ENCODE results near the gene SCRN1.

GRCh38 chr7:30036220-30036619 is 46.6 kb upstream of the SCRN1 start:
- TF ChIP-seq, protein P1, sequence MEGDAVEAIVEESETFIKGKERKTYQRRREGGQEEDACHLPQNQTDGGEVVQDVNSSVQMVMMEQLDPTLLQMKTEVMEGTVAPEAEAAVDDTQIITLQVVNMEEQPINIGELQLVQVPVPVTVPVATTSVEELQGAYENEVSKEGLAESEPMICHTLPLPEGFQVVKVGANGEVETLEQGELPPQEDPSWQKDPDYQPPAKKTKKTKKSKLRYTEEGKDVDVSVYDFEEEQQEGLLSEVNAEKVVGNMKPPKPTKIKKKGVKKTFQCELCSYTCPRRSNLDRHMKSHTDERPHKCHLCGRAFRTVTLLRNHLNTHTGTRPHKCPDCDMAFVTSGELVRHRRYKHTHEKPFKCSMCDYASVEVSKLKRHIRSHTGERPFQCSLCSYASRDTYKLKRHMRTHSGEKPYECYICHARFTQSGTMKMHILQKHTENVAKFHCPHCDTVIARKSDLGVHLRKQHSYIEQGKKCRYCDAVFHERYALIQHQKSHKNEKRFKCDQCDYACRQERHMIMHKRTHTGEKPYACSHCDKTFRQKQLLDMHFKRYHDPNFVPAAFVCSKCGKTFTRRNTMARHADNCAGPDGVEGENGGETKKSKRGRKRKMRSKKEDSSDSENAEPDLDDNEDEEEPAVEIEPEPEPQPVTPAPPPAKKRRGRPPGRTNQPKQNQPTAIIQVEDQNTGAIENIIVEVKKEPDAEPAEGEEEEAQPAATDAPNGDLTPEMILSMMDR (conservative IDR thresholded peaks at IDR 0.05; ENCODE audit: low read depth in 2 of 2), result no peak
- no peak for TF ChIP-seq EZH2phosphoT487 (IDR thresholded peaks at IDR 0.05; ENCODE audit: unreplicated experiment)
- TF ChIP-seq, protein P2, sequence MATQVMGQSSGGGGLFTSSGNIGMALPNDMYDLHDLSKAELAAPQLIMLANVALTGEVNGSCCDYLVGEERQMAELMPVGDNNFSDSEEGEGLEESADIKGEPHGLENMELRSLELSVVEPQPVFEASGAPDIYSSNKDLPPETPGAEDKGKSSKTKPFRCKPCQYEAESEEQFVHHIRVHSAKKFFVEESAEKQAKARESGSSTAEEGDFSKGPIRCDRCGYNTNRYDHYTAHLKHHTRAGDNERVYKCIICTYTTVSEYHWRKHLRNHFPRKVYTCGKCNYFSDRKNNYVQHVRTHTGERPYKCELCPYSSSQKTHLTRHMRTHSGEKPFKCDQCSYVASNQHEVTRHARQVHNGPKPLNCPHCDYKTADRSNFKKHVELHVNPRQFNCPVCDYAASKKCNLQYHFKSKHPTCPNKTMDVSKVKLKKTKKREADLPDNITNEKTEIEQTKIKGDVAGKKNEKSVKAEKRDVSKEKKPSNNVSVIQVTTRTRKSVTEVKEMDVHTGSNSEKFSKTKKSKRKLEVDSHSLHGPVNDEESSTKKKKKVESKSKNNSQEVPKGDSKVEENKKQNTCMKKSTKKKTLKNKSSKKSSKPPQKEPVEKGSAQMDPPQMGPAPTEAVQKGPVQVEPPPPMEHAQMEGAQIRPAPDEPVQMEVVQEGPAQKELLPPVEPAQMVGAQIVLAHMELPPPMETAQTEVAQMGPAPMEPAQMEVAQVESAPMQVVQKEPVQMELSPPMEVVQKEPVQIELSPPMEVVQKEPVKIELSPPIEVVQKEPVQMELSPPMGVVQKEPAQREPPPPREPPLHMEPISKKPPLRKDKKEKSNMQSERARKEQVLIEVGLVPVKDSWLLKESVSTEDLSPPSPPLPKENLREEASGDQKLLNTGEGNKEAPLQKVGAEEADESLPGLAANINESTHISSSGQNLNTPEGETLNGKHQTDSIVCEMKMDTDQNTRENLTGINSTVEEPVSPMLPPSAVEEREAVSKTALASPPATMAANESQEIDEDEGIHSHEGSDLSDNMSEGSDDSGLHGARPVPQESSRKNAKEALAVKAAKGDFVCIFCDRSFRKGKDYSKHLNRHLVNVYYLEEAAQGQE (IDR thresholded peaks at IDR 0.05; ENCODE audit: unreplicated experiment), result no peak

Measured in GM23338 (cell line).